Measurements from ENCODE around the gene TPST2. TPM values are rescaled to one million over a fixed set of nuclear protein-coding genes. Genes with fewer than 3 reads are reported as not detected.

TPST2 gene
- total RNA-seq, 1 donor from 2014 or later = 37.4 TPM

GRCh38 chr22:26610996-26611395, 21.1 kb upstream of the TPST2 start:
- DNase-seq (ENCODE audit: low read depth) = no peak

- peak; percentile 6 for DNase-seq (ENCODE audit: low read depth)
Measured at GRCh38 chr22:26610072-26610958, 20.4 kb upstream of the TPST2 start.

GRCh38 chr22:26609287-26609686, 19.4 kb upstream of the TPST2 start:
- DNase-seq (ENCODE audit: low read depth) = no peak

GRCh38 chr22:26608129-26608528, 18.2 kb upstream of the TPST2 start:
- no peak for DNase-seq (ENCODE audit: low read depth)

GRCh38 chr22:26606611-26607010, 16.7 kb upstream of the TPST2 start:
- peak; percentile 35 for DNase-seq (ENCODE audit: low read depth)

- DNase-seq (ENCODE audit: low read depth) = no peak
Measured at GRCh38 chr22:26604368-26604767, 14.4 kb upstream of the TPST2 start.

GRCh38 chr22:26602127-26602526, 12.2 kb upstream of the TPST2 start:
- DNase-seq (ENCODE audit: low read depth) = no peak

GRCh38 chr22:26601726-26602125, 11.8 kb upstream of the TPST2 start:
- DNase-seq (ENCODE audit: low read depth) = no peak

- no peak for DNase-seq (ENCODE audit: low read depth)
Measured at GRCh38 chr22:26599505-26599904, 9.6 kb upstream of the TPST2 start.

GRCh38 chr22:26597480-26597879, 7.5 kb upstream of the TPST2 start:
- no peak for DNase-seq (ENCODE audit: low read depth)

- DNase-seq (ENCODE audit: low read depth) = no peak
Measured at GRCh38 chr22:26597026-26597425, 7.1 kb upstream of the TPST2 start.

GRCh38 chr22:26593763-26594162, 3.8 kb upstream of the TPST2 start:
- no peak for DNase-seq (ENCODE audit: low read depth)

- no peak for DNase-seq (ENCODE audit: low read depth)
Measured at GRCh38 chr22:26592421-26592891, 2.5 kb upstream of the TPST2 start.

- no peak for DNase-seq (ENCODE audit: low read depth)
Measured at GRCh38 chr22:26589367-26589844, 526 bp downstream of the TPST2 start.

GRCh38 chr22:26588729-26589366, 1.1 kb downstream of the TPST2 start:
- no peak for DNase-seq (ENCODE audit: low read depth)

- DNase-seq (ENCODE audit: low read depth) = no peak
Measured at GRCh38 chr22:26587991-26588613, 1.8 kb downstream of the TPST2 start.

- DNase-seq (ENCODE audit: low read depth) = no peak
Measured at GRCh38 chr22:26586556-26587325, 3.2 kb downstream of the TPST2 start.

GRCh38 chr22:26585104-26585790, 4.7 kb downstream of the TPST2 start:
- DNase-seq (ENCODE audit: low read depth) = peak; percentile 72

- no peak for DNase-seq (ENCODE audit: low read depth)
Measured at GRCh38 chr22:26584010-26584409, 5.9 kb downstream of the TPST2 start.

GRCh38 chr22:26581633-26582168, 8.2 kb downstream of the TPST2 start:
- DNase-seq (ENCODE audit: low read depth) = no peak

- DNase-seq (ENCODE audit: low read depth) = no peak
Measured at GRCh38 chr22:26581026-26581425, 8.9 kb downstream of the TPST2 start.
